ENCODE data around the gene PRH1.
A peak's percentile ranks its signal among the peaks of the same experiment; 100 is the strongest.

The PRH1 gene

GRCh38 chr12:10863512-10864218 is 20.4 kb downstream of the PRH1 start:
- H3K27ac Mint-ChIP-seq = no peak overlapping the region
- peaks cover 11% of the 10 kb centered on the region for H3K9me3 Mint-ChIP-seq
- CTCF ChIA-PET = no interaction called here

GRCh38 chr12:10861366-10861765 is 22.7 kb downstream of the PRH1 start:
- H3K27me3 Mint-ChIP-seq = no peaks in the 10 kb centered on the region
- no peak overlapping the region for H3K4me3 Mint-ChIP-seq
- H3K27ac Mint-ChIP-seq = no peak overlapping the region
- CTCF ChIA-PET = no interaction called here
- H3K36me3 Mint-ChIP-seq = peaks cover 14% of the 10 kb centered on the region
- H3K9me3 Mint-ChIP-seq = peaks cover 23% of the 10 kb centered on the region
- no peak for DNase-seq
- H3K4me1 Mint-ChIP-seq = no peaks in the 10 kb centered on the region

More at GRCh38 chr12:10863512-10864218, 20.4 kb downstream of the PRH1 start:
- H3K36me3 Mint-ChIP-seq = peaks cover 1% of the 10 kb centered on the region
- H3K4me3 Mint-ChIP-seq = no peak overlapping the region
- no peaks in the 10 kb centered on the region for H3K4me1 Mint-ChIP-seq
- H3K27me3 Mint-ChIP-seq = no peaks in the 10 kb centered on the region
- no peak for DNase-seq

GRCh38 chr12:10855807-10856206 is 28.2 kb downstream of the PRH1 start:
- H3K9me3 Mint-ChIP-seq = peaks cover 31% of the 10 kb centered on the region
- no peaks in the 10 kb centered on the region for H3K27me3 Mint-ChIP-seq
- CTCF ChIA-PET = interaction anchor here (1.0 kb wide), 1 partner anchor 19 kb away, joined by 4 read pairs; no protein-coding TSS in a partner anchor
- DNase-seq = no peak
- H3K27ac Mint-ChIP-seq = no peak overlapping the region
- H3K36me3 Mint-ChIP-seq = peaks cover 27% of the 10 kb centered on the region
- H3K4me3 Mint-ChIP-seq = no peak overlapping the region
- H3K4me1 Mint-ChIP-seq = peaks cover 15% of the 10 kb centered on the region

GRCh38 chr12:10853776-10854175 is 30.3 kb downstream of the PRH1 start:
- H3K9me3 Mint-ChIP-seq = peaks cover 28% of the 10 kb centered on the region
- peaks cover 32% of the 10 kb centered on the region for H3K36me3 Mint-ChIP-seq

GRCh38 chr12:10851243-10851858 is 32.7 kb downstream of the PRH1 start:
- Mint-ChIP-seq H3K4me1 (peaks cover 39% of the 10 kb centered on the region), H3K27ac (no peak overlapping the region), H3K27me3 (no peaks in the 10 kb centered on the region), H3K4me3 (no peak overlapping the region), H3K9me3 (peaks cover 14% of the 10 kb centered on the region), H3K36me3 (peaks cover 30% of the 10 kb centered on the region)
- CTCF ChIA-PET = no interaction called here
- DNase-seq = no peak

More at GRCh38 chr12:10853776-10854175, 30.3 kb downstream of the PRH1 start:
- CTCF ChIA-PET = interaction anchor here (0.5 kb wide), 1 partner anchor 44 kb away, joined by 3 read pairs; no protein-coding TSS in a partner anchor
- no peak overlapping the region for H3K4me3 Mint-ChIP-seq
- H3K27me3 Mint-ChIP-seq = no peaks in the 10 kb centered on the region
- no peak overlapping the region for H3K27ac Mint-ChIP-seq
- H3K4me1 Mint-ChIP-seq = peaks cover 35% of the 10 kb centered on the region
- no peak for DNase-seq

GRCh38 chr12:10849425-10849878 is 34.6 kb downstream of the PRH1 start, which contains the start of gene PRR4:
PRR4 (minus strand) TSS chr12:10849475; CDS start chr12:10849437, 38 bp downstream.
- H3K27ac Mint-ChIP-seq = peak within 1 kb of the TSS; percentile 56

GRCh38 chr12:10847744-10848143 is 36.3 kb downstream of the PRH1 start:
- CTCF ChIA-PET = interaction anchor here (0.6 kb wide), 1 partner anchor 895 kb away, joined by 3 read pairs; no protein-coding TSS in a partner anchor
- no peak for DNase-seq
- peaks cover 2% of the 10 kb centered on the region for H3K9me3 Mint-ChIP-seq
- no peak overlapping the region for H3K4me3 Mint-ChIP-seq
- peaks cover 24% of the 10 kb centered on the region for H3K36me3 Mint-ChIP-seq
- H3K27ac Mint-ChIP-seq = no peak overlapping the region
- peaks cover 39% of the 10 kb centered on the region for H3K4me1 Mint-ChIP-seq
- no peaks in the 10 kb centered on the region for H3K27me3 Mint-ChIP-seq

More at GRCh38 chr12:10849425-10849878, 34.6 kb downstream of the PRH1 start, which contains the start of gene PRR4:
- Mint-ChIP-seq H3K4me1 (peaks cover 39% of the 10 kb centered on the region), H3K4me3 (no peak within 1 kb of the TSS), H3K36me3 (peaks cover 24% of the 10 kb centered on the region), H3K27me3 (no peaks in the 10 kb centered on the region), H3K9me3 (peaks cover 4% of the 10 kb centered on the region)
- DNase-seq = peak; percentile 62
- CTCF ChIA-PET = no interaction called here

- H3K4me3 Mint-ChIP-seq = no peak overlapping the region
- CTCF ChIA-PET = no interaction called here
Observed at GRCh38 chr12:10842862-10843261, 41.2 kb downstream of the PRH1 start.

GRCh38 chr12:10838461-10838860 is 45.6 kb downstream of the PRH1 start:
- H3K27ac Mint-ChIP-seq = no peak overlapping the region
- no peaks in the 10 kb centered on the region for H3K9me3 Mint-ChIP-seq
- CTCF ChIA-PET = no interaction called here

More at GRCh38 chr12:10842862-10843261, 41.2 kb downstream of the PRH1 start:
- H3K4me1 Mint-ChIP-seq = no peaks in the 10 kb centered on the region
- no peak overlapping the region for H3K27ac Mint-ChIP-seq
- no peaks in the 10 kb centered on the region for H3K9me3 Mint-ChIP-seq
- no peaks in the 10 kb centered on the region for H3K27me3 Mint-ChIP-seq
- peaks cover 10% of the 10 kb centered on the region for H3K36me3 Mint-ChIP-seq
- no peak for DNase-seq

More at GRCh38 chr12:10838461-10838860, 45.6 kb downstream of the PRH1 start:
- Mint-ChIP-seq H3K27me3 (no peaks in the 10 kb centered on the region), H3K4me1 (no peaks in the 10 kb centered on the region), H3K4me3 (no peak overlapping the region), H3K36me3 (no peaks in the 10 kb centered on the region)
- DNase-seq = no peak
